Measurements from ENCODE around the gene THSD7B.
"Not testable (repeated sequence)": the region's sequence is repeated elsewhere in the genome, so short reads cannot be mapped to it uniquely, and the experiment has no call there.

THSD7B gene, protein sequence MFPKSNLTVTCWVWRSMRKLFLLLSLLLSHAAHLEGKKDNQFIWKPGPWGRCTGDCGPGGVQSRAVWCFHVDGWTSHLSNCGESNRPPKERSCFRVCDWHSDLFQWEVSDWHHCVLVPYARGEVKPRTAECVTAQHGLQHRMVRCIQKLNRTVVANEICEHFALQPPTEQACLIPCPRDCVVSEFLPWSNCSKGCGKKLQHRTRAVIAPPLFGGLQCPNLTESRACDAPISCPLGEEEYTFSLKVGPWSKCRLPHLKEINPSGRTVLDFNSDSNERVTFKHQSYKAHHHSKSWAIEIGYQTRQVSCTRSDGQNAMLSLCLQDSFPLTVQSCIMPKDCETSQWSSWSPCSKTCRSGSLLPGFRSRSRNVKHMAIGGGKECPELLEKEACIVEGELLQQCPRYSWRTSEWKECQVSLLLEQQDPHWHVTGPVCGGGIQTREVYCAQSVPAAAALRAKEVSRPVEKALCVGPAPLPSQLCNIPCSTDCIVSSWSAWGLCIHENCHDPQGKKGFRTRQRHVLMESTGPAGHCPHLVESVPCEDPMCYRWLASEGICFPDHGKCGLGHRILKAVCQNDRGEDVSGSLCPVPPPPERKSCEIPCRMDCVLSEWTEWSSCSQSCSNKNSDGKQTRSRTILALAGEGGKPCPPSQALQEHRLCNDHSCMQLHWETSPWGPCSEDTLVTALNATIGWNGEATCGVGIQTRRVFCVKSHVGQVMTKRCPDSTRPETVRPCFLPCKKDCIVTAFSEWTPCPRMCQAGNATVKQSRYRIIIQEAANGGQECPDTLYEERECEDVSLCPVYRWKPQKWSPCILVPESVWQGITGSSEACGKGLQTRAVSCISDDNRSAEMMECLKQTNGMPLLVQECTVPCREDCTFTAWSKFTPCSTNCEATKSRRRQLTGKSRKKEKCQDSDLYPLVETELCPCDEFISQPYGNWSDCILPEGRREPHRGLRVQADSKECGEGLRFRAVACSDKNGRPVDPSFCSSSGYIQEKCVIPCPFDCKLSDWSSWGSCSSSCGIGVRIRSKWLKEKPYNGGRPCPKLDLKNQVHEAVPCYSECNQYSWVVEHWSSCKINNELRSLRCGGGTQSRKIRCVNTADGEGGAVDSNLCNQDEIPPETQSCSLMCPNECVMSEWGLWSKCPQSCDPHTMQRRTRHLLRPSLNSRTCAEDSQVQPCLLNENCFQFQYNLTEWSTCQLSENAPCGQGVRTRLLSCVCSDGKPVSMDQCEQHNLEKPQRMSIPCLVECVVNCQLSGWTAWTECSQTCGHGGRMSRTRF (N-terminal part only)

DNA sequence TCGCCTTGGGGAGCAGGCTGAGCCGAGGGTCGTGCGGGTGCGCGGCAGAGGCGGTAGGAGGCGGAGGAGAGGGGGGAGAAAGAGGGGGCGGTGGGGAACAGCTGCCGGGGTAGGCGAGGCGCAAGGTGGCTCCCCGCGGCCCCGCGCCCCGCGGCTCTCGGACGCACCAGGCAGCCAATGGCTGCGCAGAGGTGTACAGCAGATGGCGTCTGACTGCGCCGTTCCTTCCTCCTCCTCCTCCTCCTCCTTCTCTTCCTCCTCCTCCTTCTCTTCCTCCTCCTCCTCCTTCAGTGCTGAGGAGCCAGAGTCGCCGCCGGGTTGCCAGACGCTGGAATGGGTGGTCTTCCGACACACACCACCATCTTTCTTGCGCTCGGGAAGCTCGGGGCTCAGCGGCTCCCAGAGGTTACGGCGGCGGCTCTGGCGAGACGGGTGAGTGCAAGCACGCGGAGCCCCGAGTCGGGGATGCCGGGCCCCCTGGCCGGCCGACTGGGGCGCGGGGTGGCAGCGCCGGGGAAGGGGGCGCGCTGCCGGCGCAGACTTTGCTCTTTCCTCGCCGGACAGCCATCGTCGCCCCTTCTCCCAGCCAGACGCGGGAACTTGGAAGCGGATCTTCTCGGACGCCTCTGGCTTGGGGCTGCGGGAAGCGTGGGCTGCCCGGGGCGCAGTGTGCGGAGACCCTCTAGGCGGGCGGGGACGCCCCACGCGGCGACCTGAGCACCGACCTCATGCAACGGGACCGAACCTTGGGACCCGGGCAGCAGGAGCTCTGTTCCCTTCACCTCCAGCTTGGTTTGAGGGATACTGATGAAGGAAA, at the start of gene THSD7B:
TSS of gene THSD7B (plus strand) at position 290 of the 817 bp plus-strand sequence. CDS start 116,634 bp downstream, outside the sequence.
- DNase-seq = no peak

DNA sequence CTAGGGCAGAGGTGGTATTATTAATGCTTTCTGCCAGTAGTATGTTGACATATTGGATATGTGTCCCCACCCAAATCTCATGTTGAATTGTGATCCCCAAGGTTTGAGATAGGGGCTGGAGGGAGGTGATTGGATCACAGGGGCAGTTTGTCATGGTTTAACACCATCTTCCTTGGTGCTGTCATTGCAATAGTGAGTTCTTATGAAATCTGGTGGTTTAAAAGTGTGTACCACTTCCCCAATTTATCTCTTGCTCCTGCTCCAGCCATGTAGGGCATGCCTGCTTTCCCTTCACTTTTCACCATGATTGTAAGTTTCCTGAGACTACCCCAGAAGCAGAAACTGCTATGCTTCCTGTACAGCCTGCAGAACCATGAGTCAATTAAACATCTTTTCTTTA, 47.1 kb upstream of the THSD7B start:
- DNase-seq = no peak

DNA sequence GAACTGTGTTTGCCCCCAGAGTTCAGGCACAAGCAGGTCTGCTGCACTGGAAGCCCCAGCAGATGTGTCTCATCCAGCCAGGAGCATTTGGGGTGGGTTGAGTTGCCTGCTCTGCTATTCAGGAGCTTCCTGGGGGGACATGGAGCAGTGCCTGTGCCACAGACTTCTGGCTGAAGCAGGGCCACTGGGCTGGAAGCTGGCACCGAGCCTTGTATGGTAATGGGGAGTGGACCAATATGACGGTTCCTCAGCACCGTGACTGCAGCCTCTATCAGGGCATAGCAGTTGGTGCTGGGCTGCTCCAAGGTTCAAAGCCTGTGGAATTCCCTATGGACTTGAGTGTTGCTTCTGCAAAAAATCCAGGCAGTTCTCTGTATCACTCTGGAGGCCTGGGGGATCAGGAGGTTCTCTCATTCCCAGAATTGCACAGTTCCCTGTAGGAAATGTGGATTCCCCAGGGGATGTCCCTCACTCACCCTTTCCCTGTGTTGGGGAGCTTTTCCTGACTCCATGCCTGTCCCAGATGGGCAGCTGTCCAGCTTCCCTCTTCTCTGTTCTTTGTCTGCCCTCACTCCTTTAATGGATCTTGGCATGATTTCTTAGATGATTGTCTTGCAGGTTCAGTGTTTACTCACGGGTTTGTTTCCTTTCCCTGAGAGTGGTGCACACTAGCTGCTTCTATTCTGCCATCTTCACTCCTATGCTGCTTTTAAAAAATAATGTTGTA, 37.2 kb upstream of the THSD7B start:
- no peak for DNase-seq

DNA sequence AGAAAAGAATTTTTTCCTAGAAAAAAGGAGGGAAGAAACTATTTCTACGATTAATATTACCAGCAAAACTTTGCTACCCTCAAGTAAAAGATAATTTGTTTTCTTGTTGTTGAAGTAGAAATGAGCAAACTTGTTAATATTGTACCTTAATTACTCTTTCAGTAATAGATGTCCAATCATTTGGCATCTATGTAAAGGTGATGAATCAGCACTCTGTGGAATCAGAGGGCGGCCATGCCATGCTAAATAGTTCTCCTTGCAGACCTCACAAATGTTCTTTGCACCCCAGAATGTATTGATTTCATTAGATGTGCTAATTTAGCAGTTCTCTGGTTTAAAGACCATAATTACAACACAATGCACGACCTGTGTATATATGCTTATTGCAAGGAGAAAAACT, 29.1 kb upstream of the THSD7B start:
- no peak for DNase-seq

DNA sequence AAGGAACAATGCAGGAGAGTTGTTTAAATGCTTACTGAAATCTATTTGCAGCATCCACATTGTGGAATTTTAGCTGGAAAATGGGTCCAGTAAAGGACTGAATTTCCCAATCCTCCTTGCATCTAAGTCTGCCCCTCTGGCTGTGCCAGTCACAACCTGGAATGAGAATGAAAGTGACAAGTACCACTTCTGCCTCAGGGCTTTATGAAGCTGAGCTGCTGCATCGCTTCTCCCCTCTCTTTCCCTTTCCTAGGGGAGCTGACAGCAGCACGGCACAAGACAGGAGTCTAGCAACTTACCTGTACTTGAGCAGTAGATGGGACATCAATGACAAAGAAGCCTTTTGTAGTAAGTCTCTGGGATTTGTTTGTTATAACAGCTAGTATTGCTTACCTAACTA, 27.3 kb upstream of the THSD7B start:
- DNase-seq = no peak

DNA sequence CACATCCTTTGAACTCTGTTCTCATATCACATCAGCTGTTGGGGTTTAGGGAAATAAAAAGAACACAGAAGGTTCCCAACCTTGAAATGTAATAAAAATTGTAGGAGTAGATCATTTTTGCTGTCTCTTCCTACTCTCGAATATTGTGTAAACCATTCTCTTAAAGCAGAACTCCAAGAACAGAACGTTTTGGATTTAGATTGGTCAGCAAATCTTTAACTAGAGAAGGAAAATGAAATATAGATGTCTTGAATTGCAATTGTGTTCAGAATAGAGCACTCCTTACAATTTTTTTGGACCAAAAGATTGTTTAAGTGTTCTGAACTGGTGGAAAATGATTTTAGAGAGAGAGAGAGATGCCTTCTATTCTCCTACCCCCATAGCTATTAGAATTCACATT, 23.9 kb upstream of the THSD7B start:
- DNase-seq = no peak

DNA sequence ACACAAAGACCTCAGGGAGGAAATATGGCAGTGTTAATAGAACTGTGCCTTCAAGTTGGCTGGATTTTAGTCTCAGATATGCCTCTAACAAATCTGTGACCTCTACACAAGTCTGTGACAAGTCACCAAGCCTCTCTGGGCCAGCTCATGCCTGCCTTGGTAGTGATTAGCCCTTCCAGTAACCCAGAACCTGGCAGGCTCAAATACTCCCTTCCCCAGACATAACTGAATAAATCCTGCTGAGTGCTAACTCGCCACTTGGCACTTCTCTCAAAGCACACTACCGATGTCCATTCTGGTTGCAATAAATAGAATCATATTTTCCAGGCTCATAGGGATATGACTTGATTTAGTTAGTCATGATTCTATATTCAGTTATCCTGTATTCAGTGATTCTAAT, 15.3 kb upstream of the THSD7B start:
- no peak for DNase-seq

DNA sequence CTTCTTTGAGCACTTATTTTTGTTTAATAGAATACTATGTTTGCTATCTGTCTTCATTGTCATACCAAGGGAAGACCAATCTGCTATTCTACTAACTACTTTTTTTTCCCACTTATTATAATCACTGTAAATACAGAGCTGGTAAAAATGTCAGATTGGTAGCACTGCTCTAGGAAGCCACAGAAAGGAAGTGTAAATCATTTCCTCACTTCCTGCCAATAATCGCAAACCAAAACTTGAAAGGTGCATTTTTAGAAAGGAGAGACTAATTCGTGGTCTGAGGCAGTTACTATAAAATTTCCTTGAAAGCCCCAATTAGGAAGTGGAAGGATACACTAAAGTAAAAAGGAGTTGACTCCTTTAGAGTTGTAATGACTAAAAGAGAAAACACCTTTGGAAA, 13.9 kb upstream of the THSD7B start:
- DNase-seq = no peak

DNA sequence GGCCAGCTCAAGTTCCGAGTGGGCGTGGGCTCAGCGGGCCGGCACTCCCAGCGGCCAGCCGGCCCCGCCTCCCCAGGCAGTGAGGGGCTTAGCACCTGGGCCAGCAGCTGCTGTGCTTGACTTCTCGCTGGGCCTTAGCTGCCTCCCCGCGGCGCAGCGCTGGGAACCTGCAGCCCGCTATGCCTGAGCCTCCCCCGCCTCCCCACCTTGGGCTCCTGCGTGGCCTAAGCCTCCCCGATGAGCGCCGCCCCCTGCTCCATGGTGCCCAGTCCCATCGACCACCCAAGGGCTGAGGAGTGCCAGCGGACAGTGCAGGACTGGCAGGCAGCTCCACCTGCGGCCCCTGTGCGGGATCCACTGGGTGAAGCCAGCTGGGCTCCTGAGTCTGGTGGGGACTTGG, 6.8 kb upstream of the THSD7B start:
- DNase-seq = not testable (repeated sequence)

DNA sequence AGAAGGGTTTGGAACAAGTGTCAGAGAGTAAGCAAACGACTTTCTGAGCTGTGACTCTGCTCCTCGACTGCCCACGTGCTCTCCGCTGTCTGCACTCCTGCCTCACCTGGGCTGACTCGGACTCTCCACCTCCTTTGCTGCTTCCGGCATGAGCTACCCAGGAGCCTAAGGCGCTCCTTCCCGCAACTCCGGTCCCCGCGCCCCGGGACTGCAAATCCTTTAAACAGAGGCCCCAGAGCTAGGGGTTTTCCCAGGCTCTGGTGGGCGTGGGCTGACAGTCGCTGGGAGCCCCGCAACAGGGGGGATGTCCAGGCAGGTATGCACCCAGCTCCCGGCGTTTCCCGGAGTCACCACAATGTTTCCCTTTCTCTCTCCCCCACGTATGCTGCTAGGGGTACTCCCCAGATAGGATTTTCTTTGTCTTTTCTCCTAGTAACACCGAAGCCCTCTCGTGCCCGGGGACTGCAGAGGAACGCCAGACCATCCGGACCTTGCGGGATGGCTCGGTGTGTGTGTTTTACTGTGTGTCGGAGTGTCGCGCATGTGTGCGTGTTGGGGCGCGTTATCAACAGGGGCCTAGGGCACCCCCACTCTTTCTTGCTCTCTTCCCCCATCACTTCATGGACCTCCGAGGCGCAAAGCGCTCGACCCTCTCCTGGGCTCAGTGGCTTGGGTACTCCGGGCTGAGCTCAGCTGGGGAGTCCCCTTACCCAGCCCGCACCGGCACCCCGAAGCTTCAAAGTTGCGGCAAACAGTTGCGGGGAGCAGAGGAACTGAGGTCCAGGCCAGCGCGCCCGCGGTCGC, 691 bp upstream of the THSD7B start:
- no peak for DNase-seq

DNA sequence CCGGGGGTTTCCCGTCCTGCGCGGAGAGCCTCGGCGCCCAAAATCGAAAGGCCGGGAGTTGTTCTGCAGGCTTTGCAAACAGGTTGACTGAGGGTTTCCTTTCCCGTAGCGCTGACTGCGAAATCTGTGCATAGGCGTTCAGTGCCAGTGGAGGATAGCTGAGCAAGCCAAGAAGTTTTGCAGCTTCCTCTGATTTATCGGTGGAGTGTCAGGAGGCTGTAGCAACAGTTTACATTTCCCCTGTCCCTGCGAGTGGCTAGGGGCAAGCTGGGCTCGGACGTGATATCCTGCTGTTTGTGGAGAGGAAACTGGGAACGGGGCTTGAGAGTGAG, 694 bp downstream of the THSD7B start:
- no peak for DNase-seq

DNA sequence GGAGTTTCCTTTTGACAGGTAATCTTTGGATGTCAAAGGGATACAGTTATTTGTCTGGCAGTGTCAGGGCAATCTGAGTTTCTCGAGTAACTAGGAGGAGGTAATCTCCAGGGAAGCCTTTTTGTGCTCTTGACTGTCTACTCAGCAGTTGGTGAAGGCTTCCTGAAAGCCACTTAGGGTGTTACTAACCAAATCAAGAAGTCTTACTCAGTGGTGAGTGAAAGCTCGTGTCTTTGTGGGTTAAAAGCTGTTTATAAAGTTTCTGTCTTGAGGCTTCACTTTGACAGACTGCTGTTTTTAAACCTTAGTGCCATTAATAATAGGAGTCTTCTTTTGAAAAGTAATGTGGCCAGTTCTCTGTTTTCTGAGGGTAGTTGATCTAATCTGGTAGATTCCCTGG, 1.7 kb downstream of the THSD7B start:
- DNase-seq = no peak

DNA sequence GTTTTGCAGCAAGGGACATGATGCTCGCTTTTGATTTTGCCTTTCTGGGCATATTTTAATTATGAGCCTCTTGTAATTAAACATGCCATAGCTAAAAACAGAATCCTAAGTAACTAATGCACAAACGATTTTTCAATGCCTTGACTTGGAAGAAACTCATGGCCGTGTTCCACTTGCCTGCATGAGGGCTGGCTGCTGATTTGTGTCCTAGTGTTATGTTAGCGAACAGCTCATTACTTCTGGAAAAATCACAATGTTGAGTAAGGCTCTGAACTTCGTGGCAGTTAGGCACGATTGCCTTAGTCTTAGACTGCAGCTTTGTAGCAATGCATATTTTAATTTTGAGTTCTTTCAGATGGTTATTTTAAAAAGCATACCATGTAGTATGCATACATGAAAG, 4.5 kb downstream of the THSD7B start:
- no peak for DNase-seq

DNA sequence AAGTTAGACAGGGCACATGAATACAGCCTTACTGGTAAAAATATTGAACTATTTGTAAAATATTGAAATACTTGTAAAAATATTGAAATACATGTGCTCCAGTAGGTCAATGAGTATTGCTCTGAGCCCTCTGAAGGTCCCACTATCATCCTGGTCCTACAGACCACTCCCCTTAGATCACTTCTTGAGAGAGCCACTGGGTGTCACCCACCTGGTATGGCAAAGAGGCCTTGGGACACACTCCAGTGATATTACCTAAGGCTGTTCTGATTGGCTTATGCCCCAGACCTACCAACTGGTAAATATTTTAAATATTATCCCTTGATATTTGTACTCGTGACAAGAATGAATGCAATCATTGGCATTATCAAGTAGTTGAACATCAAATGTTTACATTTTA, 5.0 kb downstream of the THSD7B start:
- no peak for DNase-seq

DNA sequence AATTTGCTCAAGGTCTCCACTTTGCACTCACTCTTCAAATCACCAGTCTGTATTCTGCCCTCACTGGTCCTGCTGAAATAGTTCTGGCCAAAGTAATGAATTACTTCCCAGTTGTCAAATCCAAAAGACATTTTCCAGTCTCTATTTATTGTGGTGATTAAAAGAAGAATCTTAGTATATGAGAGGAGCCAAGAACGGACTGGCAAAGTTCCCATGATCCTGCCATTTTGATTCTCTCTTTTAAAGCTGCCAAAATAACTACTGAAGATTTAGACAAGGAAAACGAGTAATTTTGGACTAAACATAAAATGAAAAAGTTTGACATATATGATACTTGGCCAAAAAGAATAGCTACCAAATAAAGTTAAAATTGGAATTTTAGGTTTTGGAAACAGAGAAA, 12.0 kb downstream of the THSD7B start:
- DNase-seq = no peak

DNA sequence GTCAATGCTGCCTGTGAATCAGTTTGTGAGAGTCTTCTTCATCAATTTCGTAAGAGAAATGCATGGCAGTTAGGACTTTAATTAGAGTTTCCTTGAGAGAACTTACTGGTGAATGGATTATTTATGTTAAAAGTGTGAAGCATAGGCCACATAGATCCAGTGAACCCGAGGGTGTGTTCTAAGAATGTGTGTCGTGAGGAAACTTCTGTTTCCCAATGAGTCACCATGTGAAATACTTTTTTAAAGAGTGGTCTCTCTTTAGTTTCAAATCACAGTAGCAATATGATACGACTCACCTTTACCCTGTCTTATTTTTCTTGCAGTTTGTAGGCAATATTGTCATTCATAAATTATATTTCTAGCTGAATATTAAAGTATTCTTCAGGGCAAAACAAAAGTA, 18.5 kb downstream of the THSD7B start:
- no peak for DNase-seq

DNA sequence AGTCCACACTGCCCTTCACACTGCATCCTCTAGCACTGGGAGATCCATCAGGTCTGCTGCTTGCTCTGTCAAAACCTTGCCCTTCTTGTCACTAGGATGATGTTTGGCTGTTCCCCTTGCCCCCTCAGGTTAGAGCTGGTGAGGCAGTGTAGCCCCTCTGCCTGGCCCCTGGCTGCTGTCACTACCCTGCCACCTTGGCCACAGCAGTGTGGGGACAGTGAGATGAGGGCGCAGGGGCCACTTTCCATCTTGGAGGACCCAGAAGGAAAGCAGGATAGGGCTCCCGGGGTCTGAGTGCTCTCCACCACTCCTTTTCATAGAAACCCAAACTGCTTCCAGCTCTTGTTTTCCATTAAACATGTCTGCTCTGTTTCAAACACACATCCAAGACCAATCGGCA, 19.9 kb downstream of the THSD7B start:
- DNase-seq = no peak

DNA sequence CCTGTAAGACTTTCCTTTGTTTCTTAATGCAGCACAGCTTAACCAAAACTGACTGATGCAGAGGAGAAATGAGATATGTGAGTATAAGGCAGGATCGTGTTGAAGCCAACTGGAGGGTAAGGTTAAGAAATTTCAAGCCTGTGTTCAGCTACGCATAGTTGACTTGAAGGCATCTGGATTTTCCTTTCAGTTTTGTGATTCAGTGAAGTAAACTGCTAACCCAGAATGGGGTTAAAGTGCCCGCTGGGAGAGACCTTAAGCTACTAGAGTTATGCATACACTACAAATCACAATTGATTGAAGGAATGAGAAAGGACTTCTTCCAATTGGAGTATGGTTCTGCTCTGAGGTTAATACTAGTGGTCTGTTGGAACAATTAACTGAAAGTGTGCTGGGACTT, 22.6 kb downstream of the THSD7B start:
- DNase-seq = no peak

DNA sequence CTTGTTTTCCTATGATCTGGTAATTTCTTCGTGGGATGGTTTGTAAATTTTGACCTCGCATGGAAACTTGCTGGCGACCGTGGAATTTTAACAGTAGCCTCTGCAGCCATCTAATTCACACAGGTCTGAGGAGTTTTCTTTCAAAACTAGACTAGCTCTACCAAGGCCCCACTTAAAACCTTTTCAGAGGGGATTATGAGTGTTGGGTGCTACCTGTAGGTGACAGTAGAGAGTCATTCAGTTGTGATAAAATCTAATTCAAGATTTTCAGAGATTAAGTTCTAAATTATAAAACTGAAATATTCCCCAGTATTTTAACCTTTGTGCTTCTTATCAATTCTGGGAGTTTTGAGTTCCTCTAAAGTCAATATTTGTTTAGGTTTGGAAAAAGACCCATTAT, 31.0 kb downstream of the THSD7B start:
- DNase-seq = no peak

DNA sequence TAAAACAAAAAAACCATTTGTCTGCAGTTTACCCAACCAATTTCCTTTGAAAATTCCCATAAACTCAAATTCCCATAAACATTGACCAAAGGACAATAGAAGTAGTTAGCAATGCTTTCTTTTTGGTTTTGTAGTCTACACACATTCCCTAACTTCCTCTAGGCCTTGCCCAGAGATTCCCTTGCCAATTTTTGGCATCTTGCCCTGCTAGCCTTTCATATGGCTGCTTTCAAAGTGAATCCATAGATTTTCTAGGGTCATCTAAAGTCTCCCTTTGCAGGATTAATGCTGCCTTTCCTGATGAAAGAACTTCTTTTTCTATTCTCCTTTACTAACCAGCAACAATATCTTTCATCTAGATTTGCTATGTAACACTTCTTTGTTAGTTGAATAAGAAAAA, 33.4 kb downstream of the THSD7B start:
- no peak for DNase-seq

DNA sequence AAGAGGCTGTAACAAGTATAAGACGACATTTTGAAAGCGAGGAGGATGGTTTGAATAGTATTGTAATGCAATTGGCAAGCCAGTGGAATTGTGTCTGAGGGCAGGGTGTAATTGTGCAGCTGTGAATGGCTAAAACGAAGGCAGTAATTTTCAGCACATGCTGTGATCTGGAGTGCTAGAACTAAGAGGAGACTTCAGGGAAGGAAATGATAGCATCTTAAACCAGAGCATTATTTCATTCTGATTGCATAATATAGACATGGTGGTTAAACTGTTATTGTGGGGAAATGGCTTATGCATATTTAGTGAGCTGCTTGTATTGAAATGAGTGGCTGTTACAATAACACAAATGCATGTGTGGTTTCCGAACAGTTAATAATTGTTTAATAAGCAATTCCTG, 36.3 kb downstream of the THSD7B start:
- no peak for DNase-seq
